HEK293 (cell line): ENCODE data around the gene OR52M1.

Experiments used
- CTCF ChIA-PET: fragments of 350-600 bp; formaldehyde crosslinking; extraction: SDS; loops from one replicate; lab custom pipeline; 2021; ENCODE audit warnings: antibody characterized with exemption; lab: Yijun Ruan, JAX
- POLR2A ChIA-PET: fragments of 300-600 bp; formaldehyde crosslinking; extraction: SDS; loops from one replicate; lab custom pipeline; 2020; ENCODE audit warnings: antibody characterized with exemption, inconsistent platforms; lab: Yijun Ruan, JAX
- H3K27ac ChIP-seq: fragments of 200-500 bp; sonication (Bioruptor generic); 2 replicates; pipeline ENCODE4 v1.5.1; 2014; ENCODE audit warnings: low read depth, low read length, control low read depth, inconsistent platforms; ENCODE audit errors: extremely low read depth
- H3K36me3 ChIP-seq, 2 experiments: fragments of 200-500 bp in 1 of 2; sonication (Bioruptor generic) in 1 of 2; 1 replicate in 1 of 2; 2 replicates in 1 of 2; pipeline ENCODE4 v1.5.1; 2014 to 2017; ENCODE audit warnings: inconsistent platforms in 2 of 2, low read length in 2 of 2; ENCODE audit not compliant: control insufficient read depth in 2 of 2, insufficient read depth in 1 of 2
- H3K4me1 ChIP-seq: fragments of 200-500 bp; sonication (Bioruptor generic); 2 replicates; pipeline ENCODE4 v1.5.1; 2014; ENCODE audit warnings: mild to moderate bottlenecking, low read length, inconsistent platforms; ENCODE audit not compliant: control insufficient read depth, insufficient read depth
- H3K4me3 ChIP-seq: 2 replicates; pipeline ENCODE4 v1.5.1; 2011; ENCODE audit warnings: low read depth, mild to moderate bottlenecking, control low read depth, low read length, moderate library complexity
- H3K9me3 ChIP-seq: fragments of 200-500 bp; sonication (Bioruptor generic); 2 replicates; pipeline ENCODE4 v1.5.1; 2014; ENCODE audit warnings: low read depth, low read length, inconsistent platforms; ENCODE audit not compliant: control insufficient read depth, insufficient read depth
- GLIS2 ChIP-seq: fragments of 450-650 bp; formaldehyde crosslinking; IDR thresholded peaks from 2 replicates; pipeline ENCODE4 v1.5.1; 2016; ENCODE audit warnings: missing biosample characterization, missing genetic modification characterization
- INSM2 ChIP-seq: fragments of 450-650 bp; formaldehyde crosslinking; IDR thresholded peaks from 2 replicates; pipeline ENCODE4 v1.5.1; 2016; ENCODE audit warnings: missing biosample characterization, missing genetic modification characterization
- OVOL3 ChIP-seq: fragments of 450-650 bp; formaldehyde crosslinking; IDR thresholded peaks from 2 replicates; pipeline ENCODE4 v1.5.1; 2016; ENCODE audit warnings: missing biosample characterization, missing genetic modification characterization
- PRDM4 ChIP-seq: fragments of 450-650 bp; formaldehyde crosslinking; IDR thresholded peaks from 2 replicates; pipeline ENCODE4 v1.5.1; 2017; ENCODE audit warnings: missing biosample characterization, missing genetic modification characterization
- ZBTB44 ChIP-seq: fragments of 450-650 bp; IDR thresholded peaks from 2 replicates; pipeline ENCODE4 v1.5.1; 2018; ENCODE audit warnings: missing biosample characterization, mild to moderate bottlenecking, missing genetic modification characterization
- ZFP41 ChIP-seq: fragments of 450-650 bp; formaldehyde crosslinking; IDR thresholded peaks from 2 replicates; pipeline ENCODE4 v1.5.1; 2016; ENCODE audit warnings: missing biosample characterization, missing genetic modification characterization, borderline replicate concordance
- ZNF155 ChIP-seq: fragments of 450-650 bp; formaldehyde crosslinking; IDR thresholded peaks from 2 replicates; pipeline ENCODE4 v1.5.1; 2016; ENCODE audit warnings: missing biosample characterization, missing genetic modification characterization
- ZNF211 ChIP-seq: fragments of 450-650 bp; formaldehyde crosslinking; IDR thresholded peaks from 2 replicates; pipeline ENCODE4 v1.5.1; 2016; ENCODE audit warnings: low read depth, missing biosample characterization, missing genetic modification characterization
- ZNF266 ChIP-seq: fragments of 450-650 bp; formaldehyde crosslinking; IDR thresholded peaks from 2 replicates; pipeline ENCODE4 v1.5.1; 2016; ENCODE audit warnings: missing biosample characterization, missing genetic modification characterization, low read depth
- ZNF280D ChIP-seq: fragments of 450-650 bp; formaldehyde crosslinking; IDR thresholded peaks from 2 replicates; pipeline ENCODE4 v1.5.1; 2016; ENCODE audit warnings: missing biosample characterization, missing genetic modification characterization
- ZNF37A ChIP-seq: fragments of 450-650 bp; IDR thresholded peaks from 2 replicates; pipeline ENCODE4 v1.5.1; 2018; ENCODE audit warnings: missing biosample characterization, missing genetic modification characterization
- ZNF561 ChIP-seq: fragments of 450-650 bp; IDR thresholded peaks from 2 replicates; pipeline ENCODE4 v1.5.1; 2018; ENCODE audit warnings: missing biosample characterization, missing genetic modification characterization, borderline replicate concordance
- ZNF600 ChIP-seq: fragments of 450-650 bp; formaldehyde crosslinking; IDR thresholded peaks from 2 replicates; pipeline ENCODE4 v1.5.1; 2016; ENCODE audit warnings: missing biosample characterization, missing genetic modification characterization
- ZNF621 ChIP-seq: fragments of 450-650 bp; formaldehyde crosslinking; IDR thresholded peaks from 2 replicates; pipeline ENCODE4 v1.5.1; 2017; ENCODE audit warnings: missing biosample characterization, missing genetic modification characterization
- ZNF639 ChIP-seq: fragments of 450-650 bp; formaldehyde crosslinking; IDR thresholded peaks from 2 replicates; pipeline ENCODE4 v1.5.1; 2016; ENCODE audit warnings: missing biosample characterization, missing genetic modification characterization
- ZNF645 ChIP-seq: fragments of 450-650 bp; formaldehyde crosslinking; IDR thresholded peaks from 2 replicates; pipeline ENCODE4; 2016; ENCODE audit warnings: missing biosample characterization, missing genetic modification characterization
- ZNF704 ChIP-seq: fragments of 450-650 bp; formaldehyde crosslinking; IDR thresholded peaks from 2 replicates; pipeline ENCODE4 v1.5.1; 2016; ENCODE audit warnings: missing biosample characterization, missing genetic modification characterization
- ZNF792 ChIP-seq: fragments of 450-650 bp; formaldehyde crosslinking; IDR thresholded peaks from 2 replicates; pipeline ENCODE4 v1.5.1; 2016; ENCODE audit warnings: missing biosample characterization, missing genetic modification characterization
- ZNF837 ChIP-seq: fragments of 450-650 bp; formaldehyde crosslinking; IDR thresholded peaks from 2 replicates; pipeline ENCODE4 v1.5.1; 2016; ENCODE audit warnings: missing biosample characterization, missing genetic modification characterization
- ZSCAN30 ChIP-seq: fragments of 450-650 bp; IDR thresholded peaks from 2 replicates; pipeline ENCODE4 v1.5.1; 2018; ENCODE audit warnings: missing biosample characterization, mild to moderate bottlenecking, missing genetic modification characterization, moderate library complexity

The OR52M1 gene

GRCh38 chr11:4593739-4594138 lies 48.7 kb downstream of the OR52M1 start, which contains the start of gene OR52I1:
Gene OR52I1 (plus strand): TSS chr11:4594039. CDS start chr11:4594039, 0 bp downstream.
- ChIA-PET POLR2A (no interaction called here), CTCF (interaction anchor here (0.9 kb wide), 1 partner anchor 407 kb away, joined by 3 read pairs; no protein-coding TSS in a partner anchor)
- Histone ChIP-seq H3K27ac (no peak within 1 kb of the TSS), H3K4me3 (no peak within 1 kb of the TSS), H3K36me3 (peaks cover 0 to 12% of the 10 kb centered on the region in 2 experiments; a peak in 1 of 3 replicates), H3K9me3 (no peaks in the 10 kb centered on the region), H3K4me1 (no peaks in the 10 kb centered on the region)
- TF ChIP-seq GLIS2 (tag by site-specific recombination) (no peak), ZNF837 (tag by site-specific recombination) (no peak), ZNF280D (tag by site-specific recombination) (no peak), ZNF645 (tag by site-specific recombination) (no peak), ZSCAN30 (no peak), PRDM4 (tag by site-specific recombination) (no peak), ZNF600 (no peak), INSM2 (tag by site-specific recombination) (no peak), ZBTB44 (tag by site-specific recombination) (no peak), ZNF704 (tag by site-specific recombination) (no peak), ZNF621 (tag by site-specific recombination) (no peak), ZNF37A (no peak), ZNF266 (no peak), ZNF561 (tag by site-specific recombination) (no peak), ZFP41 (no peak), OVOL3 (no peak), ZNF211 (tag by site-specific recombination) (no peak), ZNF639 (tag by site-specific recombination) (no peak), ZNF155 (tag by site-specific recombination) (no peak), ZNF792 (no peak)
